Measurements from ENCODE around the gene FRG2C. TPM values are rescaled to one million over a fixed set of nuclear protein-coding genes. Genes with fewer than 3 reads are reported as not detected.

FRG2C gene
- total and polyA plus RNA-seq, 2 of the 4 experiments (the other 2 are of a cell fraction): not detected

- Histone ChIP-seq H3K4me2 (ENCODE audit: low read depth, low read length) (no peak overlapping the region), H3K79me1 (ENCODE audit: low read depth in 1 of 2, low read length in 2 of 2) (no peaks in the 10 kb centered on the region), H3K56ac (ENCODE audit: extremely low read depth, insufficient read depth, low read length) (no peak overlapping the region), H3K4me3 (ENCODE audit: insufficient read depth, low read depth, low read length) (no peak overlapping the region), H3K36me3 (ENCODE audit: control insufficient read depth, insufficient read depth, low read length) (no peaks in the 10 kb centered on the region), H3K9me1 (ENCODE audit: insufficient read depth, low read length) (no peaks in the 10 kb centered on the region), H2AK9ac (replicated peaks; ENCODE audit: low read depth, low read length, poor library complexity) (no peak overlapping the region), H2BK20ac (ENCODE audit: low read depth, low read length) (no peak overlapping the region), H3K14ac (replicated peaks; ENCODE audit: low read depth, low read length) (no peak overlapping the region), H3K23ac (ENCODE audit: low read depth, low read length) (no peak overlapping the region), H3K27me3 (ENCODE audit: control insufficient read depth, insufficient read depth, low read length) (no peaks in the 10 kb centered on the region), H3K4ac (ENCODE audit: low read depth, low read length) (no peak overlapping the region), H2BK120ac (ENCODE audit: low read depth, low read length) (no peak overlapping the region), H3K27ac (ENCODE audit: insufficient read depth, low read length) (no peak overlapping the region), H3K9me3 (ENCODE audit: control insufficient read depth, insufficient read depth, low read length) (peaks cover 8% of the 10 kb centered on the region; the same call in 1 of the 2 replicates), H3K9ac (ENCODE audit: low read depth, low read length) (no peak overlapping the region), H4K5ac (ENCODE audit: low read depth, low read length) (no peak overlapping the region), H2BK5ac (ENCODE audit: low read depth, low read length, poor library complexity, severe bottlenecking) (no peak overlapping the region), H2AFZ (replicated peaks; ENCODE audit: low read length, poor library complexity) (no peak overlapping the region), H2BK15ac (ENCODE audit: low read depth, low read length) (no peak overlapping the region), H3K4me1 (ENCODE audit: control insufficient read depth, insufficient read depth, low read length) (no peaks in the 10 kb centered on the region), H4K91ac (ENCODE audit: insufficient read depth, low read depth, low read length) (no peak overlapping the region), H4K20me1 (ENCODE audit: insufficient read depth, low read length) (no peaks in the 10 kb centered on the region), H4K8ac (ENCODE audit: low read depth in 2 of 2, low read length in 2 of 2) (no peak overlapping the region), H2AK5ac (ENCODE audit: low read depth, low read length) (no peak overlapping the region), H3K18ac (ENCODE audit: low read depth, low read length) (no peak overlapping the region)
- dilution Hi-C loops (cut with HindIII; ENCODE audit: low sequenced_read_pairs, unreplicated experiment): no loop called here
- in situ Hi-C loops (cut with MboI; ENCODE audit: low sequenced_read_pairs): no loop called here
- TF ChIP-seq MAFK (IDR thresholded peaks at IDR 0.05; ENCODE audit: low read depth, low read length): no peak
- TF ChIP-seq FOS (IDR thresholded peaks at IDR 0.05; ENCODE audit: low read depth, low read length): no peak
- TF ChIP-seq MXI1 (IDR thresholded peaks at IDR 0.05; ENCODE audit: borderline replicate concordance, low read depth, low read length): no peak
- no peak for TF ChIP-seq RFX5 (IDR thresholded peaks at IDR 0.05; ENCODE audit: low read depth, low read length)
- TF ChIP-seq USF2 (IDR thresholded peaks at IDR 0.05; ENCODE audit: low read depth, low read length): no peak
- no peak for TF ChIP-seq ELK1 (IDR thresholded peaks at IDR 0.05; ENCODE audit: borderline replicate concordance, low read depth, low read length)
- TF ChIP-seq RCOR1 (IDR thresholded peaks at IDR 0.05; ENCODE audit: insufficient replicate concordance, low read length): no peak
- no peak for TF ChIP-seq CHD1 (IDR thresholded peaks at IDR 0.05; ENCODE audit: low read depth, low read length)
- TF ChIP-seq RAD21 (IDR thresholded peaks at IDR 0.05; ENCODE audit: low read length): no peak
- TF ChIP-seq BHLHE40 (IDR thresholded peaks at IDR 0.05; ENCODE audit: low read depth, low read length): no peak
- TF ChIP-seq POLR2A (IDR thresholded peaks at IDR 0.05; ENCODE audit: low read depth, low read length): no peak
- TF ChIP-seq CEBPB (IDR thresholded peaks at IDR 0.05; ENCODE audit: low read depth, low read length): no peak
- TF ChIP-seq SMC3 (IDR thresholded peaks at IDR 0.05; ENCODE audit: low read depth, low read length): no peak
- POLR2A ChIA-PET (ENCODE audit: unreplicated experiment): no interaction called here
- CTCF ChIA-PET: no interaction called here
- ATAC-seq (ENCODE audit: low read depth) (no peak), DNase-seq (no peak)
- no CpG with 5 or more reads among the region's 2 CpGs for WGBS, 2 experiments (ENCODE audit: extremely low coverage in 2 of 2, insufficient read length in 1 of 2)
- BruUV-seq (replicated peaks): no TSS peak
- intact Hi-C loops (cut with micrococcal nuclease): no loop called here
Measured at GRCh38 chr3:75692061-75692460, 27.9 kb downstream of the FRG2C start.

Measured in IMR-90 (cell line).